ENCODE measurements around the gene COL23A1. TPM values are rescaled to one million over a fixed set of nuclear protein-coding genes. Genes with fewer than 3 reads are reported as not detected.

The COL23A1 gene
- total and polyA plus RNA-seq, 4 donors = 0.76 to 4.4 (median 1.3) TPM

DNA sequence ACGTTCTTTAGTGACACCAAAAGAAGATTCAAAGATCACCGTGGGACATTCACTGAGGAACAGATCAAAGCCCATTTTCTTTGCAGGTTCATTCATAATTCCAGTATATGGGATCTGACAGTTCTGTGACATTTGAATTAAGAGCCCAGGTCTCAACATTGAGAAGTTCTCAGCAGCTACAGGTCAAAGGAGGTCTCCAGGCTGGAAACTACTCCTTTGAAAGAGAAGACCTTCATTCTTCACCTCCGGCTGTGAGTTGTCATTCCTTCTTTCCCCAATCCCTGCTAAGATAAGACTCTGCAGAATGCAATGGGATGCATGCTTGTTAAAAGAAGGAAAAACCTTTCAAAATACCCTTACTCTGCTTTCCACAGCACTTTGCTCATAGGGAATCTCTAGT lies 79.0 kb downstream of the COL23A1 start:
- Histone ChIP-seq H3K4me3 (no peak overlapping the region), H3K27ac (ENCODE audit: low read depth in 1 of 2, low read length in 1 of 2) (no peak overlapping the region), H3K9ac (ENCODE audit: insufficient read depth in 1 of 2, low read length in 2 of 2) (no peak overlapping the region), H3K9me3 (ENCODE audit: control insufficient read depth in 4 of 4, insufficient read depth in 3 of 4, low read length in 3 of 4) (peaks cover 0 to 16% (median 6%) of the 10 kb centered on the region in 4 donors), H3K4me1 (ENCODE audit: control insufficient read depth in 5 of 5, insufficient read depth in 5 of 5, low read length in 5 of 5) (no peaks in the 10 kb centered on the region), H3K36me3 (ENCODE audit: control insufficient read depth in 4 of 4, insufficient read depth in 4 of 4, low read length in 4 of 4) (no peaks in the 10 kb centered on the region), H3K27me3 (ENCODE audit: control insufficient read depth in 3 of 3, insufficient read depth in 3 of 3, low read length in 2 of 3) (peaks cover 0 to 3% (median 0%) of the 10 kb centered on the region in 3 donors)
- TF ChIP-seq, protein P1, sequence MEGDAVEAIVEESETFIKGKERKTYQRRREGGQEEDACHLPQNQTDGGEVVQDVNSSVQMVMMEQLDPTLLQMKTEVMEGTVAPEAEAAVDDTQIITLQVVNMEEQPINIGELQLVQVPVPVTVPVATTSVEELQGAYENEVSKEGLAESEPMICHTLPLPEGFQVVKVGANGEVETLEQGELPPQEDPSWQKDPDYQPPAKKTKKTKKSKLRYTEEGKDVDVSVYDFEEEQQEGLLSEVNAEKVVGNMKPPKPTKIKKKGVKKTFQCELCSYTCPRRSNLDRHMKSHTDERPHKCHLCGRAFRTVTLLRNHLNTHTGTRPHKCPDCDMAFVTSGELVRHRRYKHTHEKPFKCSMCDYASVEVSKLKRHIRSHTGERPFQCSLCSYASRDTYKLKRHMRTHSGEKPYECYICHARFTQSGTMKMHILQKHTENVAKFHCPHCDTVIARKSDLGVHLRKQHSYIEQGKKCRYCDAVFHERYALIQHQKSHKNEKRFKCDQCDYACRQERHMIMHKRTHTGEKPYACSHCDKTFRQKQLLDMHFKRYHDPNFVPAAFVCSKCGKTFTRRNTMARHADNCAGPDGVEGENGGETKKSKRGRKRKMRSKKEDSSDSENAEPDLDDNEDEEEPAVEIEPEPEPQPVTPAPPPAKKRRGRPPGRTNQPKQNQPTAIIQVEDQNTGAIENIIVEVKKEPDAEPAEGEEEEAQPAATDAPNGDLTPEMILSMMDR (IDR thresholded peaks at IDR 0.05; ENCODE audit: control extremely low read depth, extremely low read depth) = no peak
- WGBS, 2 donors = 67 to 68% methylated on average over 3 of the region's 3 CpGs
- ATAC-seq (ENCODE audit: insufficient read depth, low FRiP score) (no peak), DNase-seq (no peak)

GRCh38 chr5:178509491-178510057 lies 80.6 kb downstream of the COL23A1 start:
- no peaks in the 10 kb centered on the region for H3K36me3 ChIP-seq (ENCODE audit: control insufficient read depth in 4 of 4, insufficient read depth in 4 of 4, low read length in 4 of 4)
- H3K27ac ChIP-seq (ENCODE audit: low read depth in 1 of 2, low read length in 1 of 2) = no peak overlapping the region
- peaks cover 0 to 16% (median 6%) of the 10 kb centered on the region in 4 donors for H3K9me3 ChIP-seq (ENCODE audit: control insufficient read depth in 4 of 4, insufficient read depth in 3 of 4, low read length in 3 of 4)
- H3K27me3 ChIP-seq (ENCODE audit: control insufficient read depth in 3 of 3, insufficient read depth in 3 of 3, low read length in 2 of 3) = peaks cover 0 to 3% (median 0%) of the 10 kb centered on the region in 3 donors
- ATAC-seq (ENCODE audit: insufficient read depth, low FRiP score) (no peak), DNase-seq (no peak)
- H3K4me1 ChIP-seq (ENCODE audit: control insufficient read depth in 5 of 5, insufficient read depth in 5 of 5, low read length in 5 of 5) = no peaks in the 10 kb centered on the region
- WGBS, 2 donors = 86 to 87% methylated on average over 15 of the region's 15 CpGs
- TF ChIP-seq, protein P1 (IDR thresholded peaks at IDR 0.05; ENCODE audit: control extremely low read depth, extremely low read depth) = no peak
- no peak overlapping the region for H3K4me3 ChIP-seq
- H3K9ac ChIP-seq (ENCODE audit: insufficient read depth in 1 of 2, low read length in 2 of 2) = no peak overlapping the region

GRCh38 chr5:178507151-178507932 lies 82.9 kb downstream of the COL23A1 start:
- WGBS, 2 donors = 87 to 88% methylated on average over 12 of the region's 12 CpGs
- H3K27me3 ChIP-seq (ENCODE audit: control insufficient read depth in 3 of 3, insufficient read depth in 3 of 3, low read length in 2 of 3) = no peaks in the 10 kb centered on the region
- TF ChIP-seq, protein P1 (IDR thresholded peaks at IDR 0.05; ENCODE audit: control extremely low read depth, extremely low read depth) = no peak
- no peak overlapping the region for H3K4me3 ChIP-seq
- DNase-seq (no peak), ATAC-seq (ENCODE audit: insufficient read depth, low FRiP score) (no peak)
- no peak overlapping the region for H3K9ac ChIP-seq (ENCODE audit: insufficient read depth in 1 of 2, low read length in 2 of 2)
- no peaks in the 10 kb centered on the region for H3K36me3 ChIP-seq (ENCODE audit: control insufficient read depth in 4 of 4, insufficient read depth in 4 of 4, low read length in 4 of 4)
- no peak overlapping the region for H3K27ac ChIP-seq (ENCODE audit: low read depth in 1 of 2, low read length in 1 of 2)
- H3K4me1 ChIP-seq (ENCODE audit: control insufficient read depth in 5 of 5, insufficient read depth in 5 of 5, low read length in 5 of 5) = no peaks in the 10 kb centered on the region
- H3K9me3 ChIP-seq (ENCODE audit: control insufficient read depth in 4 of 4, insufficient read depth in 3 of 4, low read length in 3 of 4) = no peaks in the 10 kb centered on the region
